MM.1S (cell line): ENCODE data around the gene KIAA1549.

Experiments
- DNase-seq: peaks from one replicate; pipeline ENCODE4 v3.0.0-alpha.2; 2015
- H2AFZ ChIP-seq: fragments of 300-600 bp; sonication (generic); 2 replicates; pipeline ENCODE4 v1.6.0; 2016; ENCODE audit warnings: antibody characterized with exemption, low read length
- H3F3A ChIP-seq: fragments of 300-600 bp; sonication (generic); 2 replicates; pipeline ENCODE4 v1.6.1; 2016; ENCODE audit warnings: mild to moderate bottlenecking, antibody characterized with exemption, low read length, moderate library complexity, mixed read lengths; ENCODE audit not compliant: insufficient read depth
- H3K27ac ChIP-seq: fragments of 300-600 bp; sonication (generic); 2 replicates; pipeline ENCODE4 v1.5.1; 2016; ENCODE audit warnings: mild to moderate bottlenecking, low read length
- H3K27me3 ChIP-seq: fragments of 300-600 bp; sonication (generic); replicated peaks from 2 replicates; pipeline ENCODE4 v1.6.0; 2016; ENCODE audit warnings: low read length; ENCODE audit not compliant: insufficient read depth
- H3K36me3 ChIP-seq: fragments of 300-600 bp; sonication (generic); replicated peaks from 2 replicates; pipeline ENCODE4 v1.6.1; 2016; ENCODE audit warnings: mild to moderate bottlenecking, low read length, mixed read lengths; ENCODE audit not compliant: insufficient read depth
- H3K4me1 ChIP-seq: fragments of 300-600 bp; sonication (generic); 2 replicates; pipeline ENCODE4 v1.6.1; 2016; ENCODE audit warnings: low read length, mixed read lengths
- H3K4me2 ChIP-seq: fragments of 300-600 bp; sonication (generic); 2 replicates; pipeline ENCODE4 v1.6.0; 2016; ENCODE audit warnings: low read depth, low read length
- H3K4me3 ChIP-seq: fragments of 300-600 bp; sonication (generic); 2 replicates; pipeline ENCODE4 v1.5.1; 2016; ENCODE audit warnings: low read length, mixed read lengths
- H3K79me2 ChIP-seq: fragments of 300-600 bp; sonication (generic); 2 replicates; pipeline ENCODE4 v1.6.1; 2016; ENCODE audit warnings: mixed run types, low read length, mixed read lengths
- H3K9ac ChIP-seq: fragments of 300-600 bp; sonication (generic); 2 replicates; pipeline ENCODE4 v1.6.1; 2016; ENCODE audit warnings: low read length, mixed read lengths
- H3K9me2 ChIP-seq: fragments of 300-600 bp; sonication (generic); replicated peaks from 2 replicates; pipeline ENCODE4 v1.6.1; 2016; ENCODE audit warnings: mild to moderate bottlenecking, low read length, mixed read lengths; ENCODE audit not compliant: insufficient read depth
- H3K9me3 ChIP-seq: fragments of 300-600 bp; sonication (generic); replicated peaks from 2 replicates; pipeline ENCODE4 v1.6.1; 2016; ENCODE audit warnings: mild to moderate bottlenecking, low read length, mixed read lengths; ENCODE audit not compliant: insufficient read depth
- H4K20me1 ChIP-seq: fragments of 300-600 bp; sonication (generic); 2 replicates; pipeline ENCODE4 v1.6.1; 2016; ENCODE audit warnings: mild to moderate bottlenecking, low read length, moderate library complexity, mixed read lengths; ENCODE audit not compliant: insufficient read depth
- CTCF ChIP-seq: fragments of 300-600 bp; sonication (generic); IDR thresholded peaks from 2 replicates; pipeline ENCODE4 v1.5.1; 2016; ENCODE audit warnings: antibody characterized with exemption, low read length, mixed read lengths
- EZH2 ChIP-seq: fragments of 300-600 bp; sonication (generic); optimal IDR thresholded peaks from 2 replicates; pipeline ENCODE3; 2017; ENCODE audit warnings: low read depth, mild to moderate bottlenecking, antibody characterized with exemption, low read length, mixed read lengths
- EZH2phosphoT487 ChIP-seq: fragments of 300-600 bp; sonication (generic); IDR thresholded peaks from 2 replicates; pipeline ENCODE4 v1.6.1; 2018; ENCODE audit warnings: antibody characterized with exemption, low read length

The KIAA1549 gene

GRCh38 chr7:138932870-138933269 lies 48.3 kb downstream of the KIAA1549 start:
- Histone ChIP-seq H3K4me3 (no peak overlapping the region), H3K79me2 (no peaks in the 10 kb centered on the region), H3F3A (no peaks in the 10 kb centered on the region), H3K4me2 (no peak overlapping the region), H3K9me3 (no peaks in the 10 kb centered on the region), H3K36me3 (no peaks in the 10 kb centered on the region), H3K9ac (no peak overlapping the region), H3K4me1 (no peaks in the 10 kb centered on the region), H3K27ac (no peak overlapping the region), H3K27me3 (no peaks in the 10 kb centered on the region), H4K20me1 (no peaks in the 10 kb centered on the region), H2AFZ (no peak overlapping the region), H3K9me2 (no peaks in the 10 kb centered on the region)
- DNase-seq: no peak
- TF ChIP-seq EZH2: no peak
- no peak for TF ChIP-seq EZH2phosphoT487
- TF ChIP-seq CTCF: no peak

- H3K27me3 ChIP-seq: no peaks in the 10 kb centered on the region
- no peak overlapping the region for H3K4me3 ChIP-seq
- no peak overlapping the region for H3K4me2 ChIP-seq
- no peak for DNase-seq
- no peaks in the 10 kb centered on the region for H3K4me1 ChIP-seq
- H3K79me2 ChIP-seq: no peaks in the 10 kb centered on the region
- TF ChIP-seq CTCF (no peak), EZH2 (no peak), EZH2phosphoT487 (no peak)
- no peak overlapping the region for H3K9ac ChIP-seq
- no peaks in the 10 kb centered on the region for H3K36me3 ChIP-seq
- no peaks in the 10 kb centered on the region for H3K9me3 ChIP-seq
- no peaks in the 10 kb centered on the region for H3K9me2 ChIP-seq
- no peak overlapping the region for H3K27ac ChIP-seq
- H4K20me1 ChIP-seq: no peaks in the 10 kb centered on the region
- H3F3A ChIP-seq: no peaks in the 10 kb centered on the region
- no peak overlapping the region for H2AFZ ChIP-seq
Observed at GRCh38 chr7:138932427-138932826, 48.8 kb downstream of the KIAA1549 start.

- Histone ChIP-seq H2AFZ (no peak overlapping the region), H3F3A (no peaks in the 10 kb centered on the region), H3K9me2 (no peaks in the 10 kb centered on the region), H3K27me3 (no peaks in the 10 kb centered on the region), H3K4me2 (no peak overlapping the region), H3K9ac (no peak overlapping the region), H3K79me2 (no peaks in the 10 kb centered on the region), H4K20me1 (no peaks in the 10 kb centered on the region), H3K27ac (no peak overlapping the region), H3K36me3 (no peaks in the 10 kb centered on the region), H3K4me1 (no peaks in the 10 kb centered on the region), H3K9me3 (no peaks in the 10 kb centered on the region), H3K4me3 (no peak overlapping the region)
- TF ChIP-seq CTCF (no peak), EZH2 (no peak), EZH2phosphoT487 (no peak)
- DNase-seq: no peak
Observed at GRCh38 chr7:138929969-138930368, 51.2 kb downstream of the KIAA1549 start.
